GM23338 (cell line): Measurements from ENCODE around the gene ROCK2. TPM values are rescaled to one million over a fixed set of nuclear protein-coding genes. Genes with fewer than 3 reads are reported as not detected.

Experiments used
- ATAC-seq: fragments of 200-7000 bp; cut with Tn5 transposase; 3 replicates; pipeline ENCODE4 v1.9.1; 2020
- DNase-seq: peaks from one replicate; pipeline ENCODE4 v3.0.0-alpha.2; 2015; ENCODE audit warnings: low spot score
- H2AFZ ChIP-seq: fragments of 200-600 bp; sonication (generic); 2 replicates; pipeline ENCODE4 v1.8.0; 2016; ENCODE audit warnings: antibody characterized with exemption, mild to moderate bottlenecking, moderate library complexity
- H3F3A ChIP-seq: fragments of 200-600 bp; sonication (generic); replicated peaks from 2 replicates; pipeline ENCODE4 v1.8.0; 2017; ENCODE audit warnings: antibody characterized with exemption, mixed run types, low read depth
- H3K27ac ChIP-seq: fragments of 200-600 bp; sonication (generic); 2 replicates; pipeline ENCODE4 v1.6.1; 2016; ENCODE audit warnings: low read depth
- H3K27me3 ChIP-seq: fragments of 200-600 bp; sonication (generic); 2 replicates; pipeline ENCODE4 v1.8.0; 2016; ENCODE audit warnings: mild to moderate bottlenecking, mixed run types, moderate library complexity; ENCODE audit not compliant: insufficient read depth
- H3K36me3 ChIP-seq: fragments of 200-600 bp; sonication (generic); 2 replicates; pipeline ENCODE4 v1.8.0; 2016; ENCODE audit warnings: mild to moderate bottlenecking; ENCODE audit not compliant: insufficient read depth
- H3K4me1 ChIP-seq: fragments of 200-600 bp; sonication (generic); 2 replicates; pipeline ENCODE4 v1.8.0; 2016; ENCODE audit warnings: mild to moderate bottlenecking, moderate library complexity; ENCODE audit not compliant: insufficient read depth
- H3K4me2 ChIP-seq: fragments of 200-600 bp; sonication (generic); 2 replicates; pipeline ENCODE4 v1.7.1; 2017; ENCODE audit warnings: mixed run types
- H3K4me3 ChIP-seq: fragments of 200-600 bp; sonication (generic); 2 replicates; pipeline ENCODE4 v1.6.1; 2016; ENCODE audit warnings: mixed run types
- H3K79me2 ChIP-seq: fragments of 200-600 bp; sonication (generic); replicated peaks from 2 replicates; pipeline ENCODE4 v1.8.0; 2017; ENCODE audit warnings: mild to moderate bottlenecking; ENCODE audit not compliant: insufficient read depth
- H3K9me2 ChIP-seq: fragments of 200-600 bp; sonication (generic); 2 replicates; pipeline ENCODE4 v1.8.0; 2017; ENCODE audit not compliant: insufficient read depth
- H4K20me1 ChIP-seq: fragments of 200-600 bp; sonication (generic); replicated peaks from 2 replicates; pipeline ENCODE4 v1.8.0; 2017; ENCODE audit warnings: mild to moderate bottlenecking; ENCODE audit not compliant: insufficient read depth
- H3K27ac Mint-ChIP-seq: 2 replicates; pipeline ENCODE4 v1.8.0; 2020; ENCODE audit warnings: inconsistent platforms, mild to moderate bottlenecking, moderate library complexity, mixed read lengths
- H3K27me3 Mint-ChIP-seq: 3 replicates; pipeline ENCODE4 v1.8.0; 2022; ENCODE audit warnings: low read depth, mild to moderate bottlenecking, moderate library complexity, mixed read lengths, inconsistent platforms; ENCODE audit not compliant: insufficient read depth, poor library complexity
- H3K36me3 Mint-ChIP-seq: 3 replicates; pipeline ENCODE4 v1.8.0; 2021; ENCODE audit warnings: low read depth, mild to moderate bottlenecking, inconsistent platforms, moderate library complexity, mixed read lengths
- H3K4me1 Mint-ChIP-seq: 3 replicates; pipeline ENCODE4 v1.8.0; 2020; ENCODE audit warnings: mild to moderate bottlenecking, inconsistent platforms, mixed read lengths
- H3K4me3 Mint-ChIP-seq: 3 replicates; pipeline ENCODE4 v1.8.0; 2021; ENCODE audit warnings: moderate library complexity, mild to moderate bottlenecking, inconsistent platforms, mixed read lengths
- H3K9me3 Mint-ChIP-seq: 3 replicates; pipeline ENCODE4 v1.8.0; 2020; ENCODE audit warnings: moderate library complexity, mild to moderate bottlenecking, inconsistent platforms, mixed read lengths
- CREB1 ChIP-seq: fragments of 250-450 bp; sonication (Bioruptor Pico); IDR thresholded peaks from 2 replicates; pipeline ENCODE4 v1.5.0; 2020; ENCODE audit warnings: low read depth, mild to moderate bottlenecking, moderate library complexity
- EZH2 ChIP-seq: fragments of 200-600 bp; sonication (generic); IDR thresholded peaks from one replicate; pipeline ENCODE4 v1.8.0; 2017; ENCODE audit warnings: antibody characterized with exemption, mild to moderate bottlenecking, low read depth; ENCODE audit not compliant: unreplicated experiment
- EZH2phosphoT487 ChIP-seq: fragments of 200-600 bp; sonication (generic); IDR thresholded peaks from one replicate; pipeline ENCODE4 v1.8.1; 2018; ENCODE audit warnings: antibody characterized with exemption; ENCODE audit not compliant: unreplicated experiment
- NANOG ChIP-seq: IDR thresholded peaks from 2 replicates; pipeline ENCODE4 v1.6.1; 2016; ENCODE audit warnings: antibody characterized with exemption, borderline replicate concordance
- POLR2AphosphoS5 ChIP-seq: IDR thresholded peaks from 2 replicates; pipeline ENCODE4 v1.6.1; 2016; ENCODE audit warnings: antibody characterized with exemption, low read depth
- ZNF114 ChIP-seq: fragments of 250-450 bp; sonication (Bioruptor Pico); IDR thresholded peaks from 2 replicates; pipeline ENCODE4 v1.5.0; 2020; ENCODE audit warnings: mild to moderate bottlenecking, moderate library complexity
- ZNF331 ChIP-seq: fragments of 250-450 bp; sonication (Bioruptor Pico); IDR thresholded peaks from 2 replicates; pipeline ENCODE4 v1.5.0; 2020; ENCODE audit warnings: low read depth, mild to moderate bottlenecking, moderate library complexity
- polyA plus RNA-seq: library from polyadenylated mRNA; unstranded; fragments of >200 nt; fragmentation: Nextera tagmentation; extraction: Ambion mirVana; gene quantifications from 2 replicates; pipeline ENCODE4 v1.2.1, GENCODE V29; 2016
- total RNA-seq: library from RNA; depleted of rRNA; stranded (reverse); fragments of >200 nt; shearing (Covaris generic); gene quantifications from 2 replicates; pipeline ENCODE4 v1.2.3, GENCODE V29; 2014
- TF ChIP-seq, protein P1 (sequence below): IDR thresholded peaks from one replicate; pipeline ENCODE4 v1.6.1; 2018; ENCODE audit warnings: antibody characterized with exemption; ENCODE audit not compliant: unreplicated experiment
- TF ChIP-seq, protein P2 (sequence below): fragments of 250-450 bp; sonication (Bioruptor Pico); IDR thresholded peaks from 2 replicates; pipeline ENCODE4 v1.5.0; 2020; ENCODE audit warnings: mild to moderate bottlenecking, moderate library complexity

The ROCK2 gene
- total and polyA plus RNA-seq, 2 experiments from 2014 or later: 16.4 to 28.0 TPM

DNA sequence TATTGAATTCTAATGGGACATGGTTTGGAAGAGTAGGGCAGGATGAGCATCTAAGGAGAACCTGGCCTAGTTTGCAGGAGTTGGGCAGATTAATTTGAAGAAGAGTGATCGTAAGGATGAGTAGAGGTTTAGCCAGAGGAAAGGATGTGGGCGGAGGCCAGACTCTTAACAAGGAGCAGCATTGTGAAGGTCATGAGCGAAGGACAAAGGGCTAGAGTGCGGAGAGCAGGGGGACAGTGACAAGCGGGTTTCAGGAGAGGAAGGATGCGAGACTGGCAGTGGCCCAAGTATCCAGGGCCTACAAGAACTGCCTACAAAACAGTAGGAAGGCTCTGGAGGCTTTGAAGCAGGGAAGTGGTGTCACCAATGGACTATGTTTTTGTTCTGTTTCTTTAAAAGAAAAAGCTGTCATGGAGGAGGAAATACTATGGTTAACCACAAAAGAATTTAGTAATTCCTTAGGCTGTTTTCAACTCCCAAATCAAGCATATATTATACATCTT is 169.1 kb downstream of the ROCK2 start (continued):
- TF ChIP-seq, protein P1, sequence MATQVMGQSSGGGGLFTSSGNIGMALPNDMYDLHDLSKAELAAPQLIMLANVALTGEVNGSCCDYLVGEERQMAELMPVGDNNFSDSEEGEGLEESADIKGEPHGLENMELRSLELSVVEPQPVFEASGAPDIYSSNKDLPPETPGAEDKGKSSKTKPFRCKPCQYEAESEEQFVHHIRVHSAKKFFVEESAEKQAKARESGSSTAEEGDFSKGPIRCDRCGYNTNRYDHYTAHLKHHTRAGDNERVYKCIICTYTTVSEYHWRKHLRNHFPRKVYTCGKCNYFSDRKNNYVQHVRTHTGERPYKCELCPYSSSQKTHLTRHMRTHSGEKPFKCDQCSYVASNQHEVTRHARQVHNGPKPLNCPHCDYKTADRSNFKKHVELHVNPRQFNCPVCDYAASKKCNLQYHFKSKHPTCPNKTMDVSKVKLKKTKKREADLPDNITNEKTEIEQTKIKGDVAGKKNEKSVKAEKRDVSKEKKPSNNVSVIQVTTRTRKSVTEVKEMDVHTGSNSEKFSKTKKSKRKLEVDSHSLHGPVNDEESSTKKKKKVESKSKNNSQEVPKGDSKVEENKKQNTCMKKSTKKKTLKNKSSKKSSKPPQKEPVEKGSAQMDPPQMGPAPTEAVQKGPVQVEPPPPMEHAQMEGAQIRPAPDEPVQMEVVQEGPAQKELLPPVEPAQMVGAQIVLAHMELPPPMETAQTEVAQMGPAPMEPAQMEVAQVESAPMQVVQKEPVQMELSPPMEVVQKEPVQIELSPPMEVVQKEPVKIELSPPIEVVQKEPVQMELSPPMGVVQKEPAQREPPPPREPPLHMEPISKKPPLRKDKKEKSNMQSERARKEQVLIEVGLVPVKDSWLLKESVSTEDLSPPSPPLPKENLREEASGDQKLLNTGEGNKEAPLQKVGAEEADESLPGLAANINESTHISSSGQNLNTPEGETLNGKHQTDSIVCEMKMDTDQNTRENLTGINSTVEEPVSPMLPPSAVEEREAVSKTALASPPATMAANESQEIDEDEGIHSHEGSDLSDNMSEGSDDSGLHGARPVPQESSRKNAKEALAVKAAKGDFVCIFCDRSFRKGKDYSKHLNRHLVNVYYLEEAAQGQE: no peak
- TF ChIP-seq EZH2: no peak

DNA sequence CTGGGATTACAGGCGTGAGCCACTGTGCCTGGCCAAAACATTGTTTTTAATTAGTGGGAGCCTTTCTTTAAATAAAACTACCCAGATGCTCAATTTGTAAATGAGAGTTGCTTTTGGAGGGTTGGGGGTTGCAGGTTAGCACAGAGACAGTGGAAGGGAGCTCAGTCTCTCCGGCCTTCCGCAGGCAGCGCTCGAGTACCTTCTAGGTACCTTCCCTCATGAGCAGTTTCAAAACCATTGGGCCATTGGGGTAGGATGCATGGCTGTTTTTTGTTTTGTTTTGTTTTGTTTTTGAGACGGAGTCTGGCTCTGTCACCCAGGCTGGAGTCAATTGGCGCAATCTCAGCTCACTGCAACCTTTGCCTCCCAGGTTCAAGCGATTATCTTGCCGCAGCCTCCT is 170.2 kb downstream of the ROCK2 start:
- Histone ChIP-seq H2AFZ (no peak overlapping the region), H3K4me3 (no peak overlapping the region), H3F3A (no peaks in the 10 kb centered on the region), H3K36me3 (no peaks in the 10 kb centered on the region), H3K27ac (no peak overlapping the region), H4K20me1 (no peaks in the 10 kb centered on the region), H3K4me2 (no peak overlapping the region), H3K27me3 (no peaks in the 10 kb centered on the region), H3K79me2 (no peaks in the 10 kb centered on the region), H3K4me1 (no peaks in the 10 kb centered on the region), H3K9me2 (no peaks in the 10 kb centered on the region)
- Mint-ChIP-seq H3K27ac (no peak overlapping the region), H3K4me1 (peaks cover 4% of the 10 kb centered on the region; the same call in 2 of the 3 replicates), H3K9me3 (no peaks in the 10 kb centered on the region; the same call in 2 of the 3 replicates), H3K27me3 (no peaks in the 10 kb centered on the region), H3K4me3 (no peak overlapping the region), H3K36me3 (no peaks in the 10 kb centered on the region)
- no peak for ATAC-seq
- TF ChIP-seq CREB1 (CRISPR knock-in tag) (no peak), ZNF114 (CRISPR knock-in tag) (no peak), POLR2AphosphoS5 (no peak), NANOG (no peak), EZH2 (no peak), ZNF331 (CRISPR knock-in tag) (no peak), EZH2phosphoT487 (no peak)
- TF ChIP-seq, protein P1: no peak
- TF ChIP-seq, protein P2, sequence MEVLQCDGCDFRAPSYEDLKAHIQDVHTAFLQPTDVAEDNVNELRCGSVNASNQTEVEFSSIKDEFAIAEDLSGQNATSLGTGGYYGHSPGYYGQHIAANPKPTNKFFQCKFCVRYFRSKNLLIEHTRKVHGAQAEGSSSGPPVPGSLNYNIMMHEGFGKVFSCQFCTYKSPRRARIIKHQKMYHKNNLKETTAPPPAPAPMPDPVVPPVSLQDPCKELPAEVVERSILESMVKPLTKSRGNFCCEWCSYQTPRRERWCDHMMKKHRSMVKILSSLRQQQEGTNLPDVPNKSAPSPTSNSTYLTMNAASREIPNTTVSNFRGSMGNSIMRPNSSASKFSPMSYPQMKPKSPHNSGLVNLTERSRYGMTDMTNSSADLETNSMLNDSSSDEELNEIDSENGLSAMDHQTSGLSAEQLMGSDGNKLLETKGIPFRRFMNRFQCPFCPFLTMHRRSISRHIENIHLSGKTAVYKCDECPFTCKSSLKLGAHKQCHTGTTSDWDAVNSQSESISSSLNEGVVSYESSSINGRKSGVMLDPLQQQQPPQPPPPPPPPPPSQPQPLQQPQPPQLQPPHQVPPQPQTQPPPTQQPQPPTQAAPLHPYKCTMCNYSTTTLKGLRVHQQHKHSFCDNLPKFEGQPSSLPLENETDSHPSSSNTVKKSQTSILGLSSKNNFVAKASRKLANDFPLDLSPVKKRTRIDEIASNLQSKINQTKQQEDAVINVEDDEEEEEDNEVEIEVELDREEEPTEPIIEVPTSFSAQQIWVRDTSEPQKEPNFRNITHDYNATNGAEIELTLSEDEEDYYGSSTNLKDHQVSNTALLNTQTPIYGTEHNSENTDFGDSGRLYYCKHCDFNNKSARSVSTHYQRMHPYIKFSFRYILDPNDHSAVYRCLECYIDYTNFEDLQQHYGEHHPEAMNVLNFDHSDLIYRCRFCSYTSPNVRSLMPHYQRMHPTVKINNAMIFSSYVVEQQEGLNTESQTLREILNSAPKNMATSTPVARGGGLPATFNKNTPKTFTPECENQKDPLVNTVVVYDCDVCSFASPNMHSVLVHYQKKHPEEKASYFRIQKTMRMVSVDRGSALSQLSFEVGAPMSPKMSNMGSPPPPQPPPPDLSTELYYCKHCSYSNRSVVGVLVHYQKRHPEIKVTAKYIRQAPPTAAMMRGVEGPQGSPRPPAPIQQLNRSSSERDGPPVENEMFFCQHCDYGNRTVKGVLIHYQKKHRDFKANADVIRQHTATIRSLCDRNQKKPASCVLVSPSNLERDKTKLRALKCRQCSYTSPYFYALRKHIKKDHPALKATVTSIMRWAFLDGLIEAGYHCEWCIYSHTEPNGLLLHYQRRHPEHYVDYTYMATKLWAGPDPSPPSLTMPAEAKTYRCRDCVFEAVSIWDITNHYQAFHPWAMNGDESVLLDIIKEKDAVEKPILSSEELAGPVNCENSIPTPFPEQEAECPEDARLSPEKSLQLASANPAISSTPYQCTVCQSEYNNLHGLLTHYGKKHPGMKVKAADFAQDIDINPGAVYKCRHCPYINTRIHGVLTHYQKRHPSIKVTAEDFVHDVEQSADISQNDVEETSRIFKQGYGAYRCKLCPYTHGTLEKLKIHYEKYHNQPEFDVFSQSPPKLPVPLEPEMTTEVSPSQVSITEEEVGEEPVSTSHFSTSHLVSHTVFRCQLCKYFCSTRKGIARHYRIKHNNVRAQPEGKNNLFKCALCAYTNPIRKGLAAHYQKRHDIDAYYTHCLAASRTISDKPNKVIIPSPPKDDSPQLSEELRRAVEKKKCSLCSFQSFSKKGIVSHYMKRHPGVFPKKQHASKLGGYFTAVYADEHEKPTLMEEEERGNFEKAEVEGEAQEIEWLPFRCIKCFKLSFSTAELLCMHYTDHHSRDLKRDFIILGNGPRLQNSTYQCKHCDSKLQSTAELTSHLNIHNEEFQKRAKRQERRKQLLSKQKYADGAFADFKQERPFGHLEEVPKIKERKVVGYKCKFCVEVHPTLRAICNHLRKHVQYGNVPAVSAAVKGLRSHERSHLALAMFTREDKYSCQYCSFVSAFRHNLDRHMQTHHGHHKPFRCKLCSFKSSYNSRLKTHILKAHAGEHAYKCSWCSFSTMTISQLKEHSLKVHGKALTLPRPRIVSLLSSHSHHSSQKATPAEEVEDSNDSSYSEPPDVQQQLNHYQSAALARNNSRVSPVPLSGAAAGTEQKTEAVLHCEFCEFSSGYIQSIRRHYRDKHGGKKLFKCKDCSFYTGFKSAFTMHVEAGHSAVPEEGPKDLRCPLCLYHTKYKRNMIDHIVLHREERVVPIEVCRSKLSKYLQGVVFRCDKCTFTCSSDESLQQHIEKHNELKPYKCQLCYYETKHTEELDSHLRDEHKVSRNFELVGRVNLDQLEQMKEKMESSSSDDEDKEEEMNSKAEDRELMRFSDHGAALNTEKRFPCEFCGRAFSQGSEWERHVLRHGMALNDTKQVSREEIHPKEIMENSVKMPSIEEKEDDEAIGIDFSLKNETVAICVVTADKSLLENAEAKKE: no peak
- DNase-seq: no peak
